ENCODE measurements around the gene CCSER1. TPM values are rescaled to one million over a fixed set of nuclear protein-coding genes. Genes with fewer than 3 reads are reported as not detected.
"Not testable (repeated sequence)": the region's sequence is repeated elsewhere in the genome, so short reads cannot be mapped to it uniquely, and the experiment has no call there.

Gene CCSER1
- total RNA-seq, 1 experiment from 2014 or later = not detected

GRCh38 chr4:91448668-91449330 is 1321.6 kb downstream of the CCSER1 start:
- no peaks in the 10 kb centered on the region for H3K36me3 ChIP-seq
- no peaks in the 10 kb centered on the region for H3K27me3 ChIP-seq
- H3K4me3 ChIP-seq = no peak overlapping the region
- DNase-seq = no peak
- H3K9me3 ChIP-seq = no peaks in the 10 kb centered on the region

GRCh38 chr4:91454111-91454510 is 1326.9 kb downstream of the CCSER1 start:
- Histone ChIP-seq H3K4me3 (no peak overlapping the region), H3K27me3 (no peaks in the 10 kb centered on the region), H3K9me3 (no peaks in the 10 kb centered on the region), H3K36me3 (no peaks in the 10 kb centered on the region)
- DNase-seq = no peak

- not testable (repeated sequence) for DNase-seq, H3K9me3 ChIP-seq, H3K27me3 ChIP-seq
Measured at GRCh38 chr4:91462566-91462965, 1335.4 kb downstream of the CCSER1 start.

GRCh38 chr4:91470671-91471070 is 1343.5 kb downstream of the CCSER1 start:
- Histone ChIP-seq H3K9me3 (no peaks in the 10 kb centered on the region), H3K36me3 (no peaks in the 10 kb centered on the region), H3K27me3 (no peaks in the 10 kb centered on the region), H3K4me3 (no peak overlapping the region)
- no peak for DNase-seq

More at GRCh38 chr4:91462566-91462965, 1335.4 kb downstream of the CCSER1 start:
- H3K36me3 ChIP-seq, H3K4me3 ChIP-seq: not testable (repeated sequence)

GRCh38 chr4:91471280-91471679 is 1344.1 kb downstream of the CCSER1 start:
- Histone ChIP-seq H3K9me3 (no peaks in the 10 kb centered on the region), H3K27me3 (no peaks in the 10 kb centered on the region), H3K4me3 (no peak overlapping the region), H3K36me3 (no peaks in the 10 kb centered on the region)
- DNase-seq = no peak

GRCh38 chr4:91472046-91472445 is 1344.9 kb downstream of the CCSER1 start:
- Histone ChIP-seq H3K4me3 (no peak overlapping the region), H3K27me3 (no peaks in the 10 kb centered on the region), H3K9me3 (no peaks in the 10 kb centered on the region), H3K36me3 (no peaks in the 10 kb centered on the region)
- no peak for DNase-seq

GRCh38 chr4:91485415-91485814 is 1358.2 kb downstream of the CCSER1 start:
- no peak for DNase-seq
- Histone ChIP-seq H3K9me3 (no peaks in the 10 kb centered on the region), H3K4me3 (no peak overlapping the region), H3K36me3 (no peaks in the 10 kb centered on the region), H3K27me3 (no peaks in the 10 kb centered on the region)

GRCh38 chr4:91488946-91489345 is 1361.8 kb downstream of the CCSER1 start:
- H3K27me3 ChIP-seq = no peaks in the 10 kb centered on the region
- no peak for DNase-seq
- H3K9me3 ChIP-seq = no peaks in the 10 kb centered on the region
- no peaks in the 10 kb centered on the region for H3K36me3 ChIP-seq
- no peak overlapping the region for H3K4me3 ChIP-seq

- H3K9me3 ChIP-seq = no peaks in the 10 kb centered on the region
- H3K36me3 ChIP-seq = no peaks in the 10 kb centered on the region
- H3K4me3 ChIP-seq = no peak overlapping the region
- H3K27me3 ChIP-seq = no peaks in the 10 kb centered on the region
- no peak for DNase-seq
Measured at GRCh38 chr4:91497892-91498291, 1370.7 kb downstream of the CCSER1 start.

- no peak for DNase-seq
- Histone ChIP-seq H3K9me3 (no peaks in the 10 kb centered on the region), H3K27me3 (no peaks in the 10 kb centered on the region), H3K36me3 (no peaks in the 10 kb centered on the region), H3K4me3 (no peak overlapping the region)
Measured at GRCh38 chr4:91502365-91502764, 1375.2 kb downstream of the CCSER1 start.

GRCh38 chr4:91513326-91513725 is 1386.1 kb downstream of the CCSER1 start:
- DNase-seq = no peak
- Histone ChIP-seq H3K27me3 (no peaks in the 10 kb centered on the region), H3K9me3 (no peaks in the 10 kb centered on the region), H3K4me3 (no peak overlapping the region), H3K36me3 (no peaks in the 10 kb centered on the region)

GRCh38 chr4:91519155-91519554 is 1392.0 kb downstream of the CCSER1 start:
- H3K36me3 ChIP-seq = no peaks in the 10 kb centered on the region
- H3K4me3 ChIP-seq = no peak overlapping the region
- H3K9me3 ChIP-seq = no peaks in the 10 kb centered on the region
- no peak for DNase-seq
- H3K27me3 ChIP-seq = no peaks in the 10 kb centered on the region

- Histone ChIP-seq H3K4me3 (no peak overlapping the region), H3K27me3 (no peaks in the 10 kb centered on the region), H3K9me3 (no peaks in the 10 kb centered on the region), H3K36me3 (no peaks in the 10 kb centered on the region)
- DNase-seq = no peak
Measured at GRCh38 chr4:91525621-91526020, 1398.4 kb downstream of the CCSER1 start.

- DNase-seq = no peak
Measured at GRCh38 chr4:91527056-91527455, 1399.9 kb downstream of the CCSER1 start.

GRCh38 chr4:91567594-91567993 is 1440.4 kb downstream of the CCSER1 start:
- no peak for DNase-seq
- H3K9me3 ChIP-seq = no peaks in the 10 kb centered on the region
- no peaks in the 10 kb centered on the region for H3K27me3 ChIP-seq
- no peaks in the 10 kb centered on the region for H3K36me3 ChIP-seq
- H3K4me3 ChIP-seq = no peak overlapping the region

More at GRCh38 chr4:91527056-91527455, 1399.9 kb downstream of the CCSER1 start:
- Histone ChIP-seq H3K9me3 (no peaks in the 10 kb centered on the region), H3K4me3 (no peak overlapping the region), H3K36me3 (no peaks in the 10 kb centered on the region), H3K27me3 (no peaks in the 10 kb centered on the region)

GRCh38 chr4:91577864-91578263 is 1450.7 kb downstream of the CCSER1 start:
- Histone ChIP-seq H3K27me3 (no peaks in the 10 kb centered on the region), H3K9me3 (no peaks in the 10 kb centered on the region), H3K4me3 (no peak overlapping the region), H3K36me3 (no peaks in the 10 kb centered on the region)
- DNase-seq = no peak

GRCh38 chr4:91590260-91590659 is 1463.1 kb downstream of the CCSER1 start:
- Histone ChIP-seq H3K9me3 (no peaks in the 10 kb centered on the region), H3K27me3 (no peaks in the 10 kb centered on the region), H3K4me3 (no peak overlapping the region), H3K36me3 (no peaks in the 10 kb centered on the region)
- no peak for DNase-seq

GRCh38 chr4:91592125-91592524 is 1464.9 kb downstream of the CCSER1 start:
- no peak overlapping the region for H3K4me3 ChIP-seq
- H3K27me3 ChIP-seq = no peaks in the 10 kb centered on the region
- H3K36me3 ChIP-seq = no peaks in the 10 kb centered on the region
- DNase-seq = no peak
- no peaks in the 10 kb centered on the region for H3K9me3 ChIP-seq
